Neural progenitor cell (in vitro differentiated cells): Measurements from ENCODE around the gene CKB. TPM values are rescaled to one million over a fixed set of nuclear protein-coding genes. Genes with fewer than 3 reads are reported as not detected.

Experiments used
- DNase-seq: peaks from one replicate; pipeline ENCODE4 v3.0.0-alpha.2; 2016; ENCODE audit warnings: low spot score
- H2AFZ ChIP-seq: fragments of 200-600 bp; sonication (generic); replicated peaks from 2 replicates; pipeline ENCODE4 v1.6.1; 2016; ENCODE audit warnings: antibody characterized with exemption
- H3F3A ChIP-seq: fragments of 200-600 bp; sonication (generic); 2 replicates; pipeline ENCODE4 v1.6.1; 2016; ENCODE audit warnings: antibody characterized with exemption, low read depth
- H3K27ac ChIP-seq: fragments of 200-600 bp; sonication (generic); 2 replicates; pipeline ENCODE4 v1.5.1; 2016; ENCODE audit warnings: mild to moderate bottlenecking
- H3K27me3 ChIP-seq: fragments of 200-600 bp; sonication (generic); 2 replicates; pipeline ENCODE4 v1.6.1; 2016; ENCODE audit warnings: mild to moderate bottlenecking, moderate library complexity
- H3K36me3 ChIP-seq: fragments of 200-600 bp; sonication (generic); 2 replicates; pipeline ENCODE4 v1.5.1; 2016
- H3K4me1 ChIP-seq: fragments of 200-600 bp; sonication (generic); 2 replicates; pipeline ENCODE4 v1.6.1; 2016; ENCODE audit warnings: mixed run types
- H3K4me2 ChIP-seq: fragments of 200-600 bp; sonication (generic); 2 replicates; pipeline ENCODE4 v1.6.1; 2016
- H3K4me3 ChIP-seq: fragments of 200-600 bp; sonication (generic); 2 replicates; pipeline ENCODE4 v1.5.1; 2016
- H3K79me2 ChIP-seq: fragments of 200-600 bp; sonication (generic); 2 replicates; pipeline ENCODE4 v1.6.1; 2016; ENCODE audit warnings: low read depth
- H3K9ac ChIP-seq: fragments of 200-600 bp; sonication (generic); 2 replicates; pipeline ENCODE4 v1.6.1; 2016
- H3K9me3 ChIP-seq: fragments of 200-600 bp; sonication (generic); 2 replicates; pipeline ENCODE4 v1.5.1; 2016; ENCODE audit warnings: low read depth
- H4K20me1 ChIP-seq: fragments of 200-600 bp; sonication (generic); 2 replicates; pipeline ENCODE4 v1.6.1; 2016; ENCODE audit warnings: low read depth
- H3K27ac Mint-ChIP-seq: 3 replicates; pipeline ENCODE4 v1.8.0; 2021; ENCODE audit warnings: mixed read lengths
- H3K27me3 Mint-ChIP-seq: 2 replicates; pipeline ENCODE4 v1.8.0; 2022; ENCODE audit warnings: low read depth, mild to moderate bottlenecking, inconsistent platforms, moderate library complexity, mixed read lengths; ENCODE audit not compliant: insufficient read depth
- H3K36me3 Mint-ChIP-seq: 3 replicates; pipeline ENCODE4 v1.8.0; 2021; ENCODE audit warnings: mixed read lengths
- H3K4me1 Mint-ChIP-seq: 3 replicates; pipeline ENCODE4 v1.8.0; 2021; ENCODE audit warnings: mixed read lengths
- H3K4me3 Mint-ChIP-seq: 3 replicates; pipeline ENCODE4 v1.8.0; 2021; ENCODE audit warnings: mild to moderate bottlenecking, moderate library complexity, mixed read lengths
- H3K9me3 Mint-ChIP-seq: 3 replicates; pipeline ENCODE4 v1.8.0; 2020; ENCODE audit warnings: mixed read lengths
- CTCF ChIP-seq: fragments of 200-600 bp; sonication (generic); IDR thresholded peaks from 2 replicates; pipeline ENCODE4 v1.5.1; 2017; ENCODE audit warnings: antibody characterized with exemption, mild to moderate bottlenecking
- EZH2 ChIP-seq: fragments of 200-600 bp; sonication (generic); IDR thresholded peaks from 2 replicates; pipeline ENCODE4 v1.6.1; 2017; ENCODE audit warnings: antibody characterized with exemption, mild to moderate bottlenecking, moderate library complexity
- EZH2phosphoT487 ChIP-seq: fragments of 200-600 bp; sonication (generic); IDR thresholded peaks from 2 replicates; pipeline ENCODE4 v1.6.1; 2017; ENCODE audit warnings: antibody characterized with exemption
- total RNA-seq: library from RNA; depleted of rRNA; stranded (reverse); fragments of >200 nt; gene quantifications from 2 replicates; pipeline ENCODE4 v1.2.3, GENCODE V29; 2015; ENCODE audit warnings: low replicate concordance

The CKB gene
- total RNA-seq, 1 donor from 2014 or later = 54.2 TPM

GRCh38 chr14:103509864-103510723, 12.5 kb downstream of the CKB start:
- Histone ChIP-seq H4K20me1 (no peaks in the 10 kb centered on the region), H2AFZ (no peak overlapping the region), H3K4me2 (no peak overlapping the region), H3F3A (no peaks in the 10 kb centered on the region), H3K4me3 (no peak overlapping the region), H3K9ac (no peak overlapping the region), H3K36me3 (no peaks in the 10 kb centered on the region), H3K79me2 (no peaks in the 10 kb centered on the region), H3K27ac (no peak overlapping the region), H3K27me3 (no peaks in the 10 kb centered on the region), H3K4me1 (no peaks in the 10 kb centered on the region), H3K9me3 (no peaks in the 10 kb centered on the region)
- no peak overlapping the region for H3K27ac Mint-ChIP-seq
- peaks cover 26% of the 10 kb centered on the region for H3K36me3 Mint-ChIP-seq
- peaks cover 5% of the 10 kb centered on the region for H3K27me3 Mint-ChIP-seq
- no peak for DNase-seq
- H3K9me3 Mint-ChIP-seq = no peaks in the 10 kb centered on the region
- no peak for TF ChIP-seq EZH2phosphoT487
- no peak for TF ChIP-seq EZH2
- no peak for TF ChIP-seq CTCF
- peaks cover 11% of the 10 kb centered on the region for H3K4me1 Mint-ChIP-seq
- peak overlapping the region; percentile 67 for H3K4me3 Mint-ChIP-seq

- no peak for TF ChIP-seq EZH2
- Histone ChIP-seq H3K27ac (no peak overlapping the region), H3K9me3 (no peaks in the 10 kb centered on the region), H3K27me3 (no peaks in the 10 kb centered on the region), H3F3A (no peaks in the 10 kb centered on the region), H3K9ac (no peak overlapping the region), H2AFZ (no peak overlapping the region), H4K20me1 (no peaks in the 10 kb centered on the region), H3K36me3 (peaks cover 5% of the 10 kb centered on the region), H3K79me2 (no peaks in the 10 kb centered on the region), H3K4me3 (no peak overlapping the region), H3K4me2 (no peak overlapping the region), H3K4me1 (no peaks in the 10 kb centered on the region)
- H3K27ac Mint-ChIP-seq = peak overlapping the region; percentile 7
- H3K4me3 Mint-ChIP-seq = no peak overlapping the region
- H3K36me3 Mint-ChIP-seq = peaks cover 35% of the 10 kb centered on the region
- H3K27me3 Mint-ChIP-seq = peaks cover 5% of the 10 kb centered on the region
- H3K4me1 Mint-ChIP-seq = peaks cover 7% of the 10 kb centered on the region
- DNase-seq = no peak
- no peaks in the 10 kb centered on the region for H3K9me3 Mint-ChIP-seq
Observed at GRCh38 chr14:103508521-103509329, 13.9 kb downstream of the CKB start.

- Histone ChIP-seq H3K79me2 (no peaks in the 10 kb centered on the region), H3K4me1 (no peaks in the 10 kb centered on the region), H4K20me1 (no peaks in the 10 kb centered on the region), H3K9ac (no peak overlapping the region), H3K9me3 (no peaks in the 10 kb centered on the region), H3K27ac (no peak overlapping the region), H3K36me3 (peaks cover 12% of the 10 kb centered on the region), H3K4me2 (no peak overlapping the region), H3F3A (no peaks in the 10 kb centered on the region), H3K4me3 (no peak overlapping the region), H2AFZ (no peak overlapping the region), H3K27me3 (no peaks in the 10 kb centered on the region)
- TF ChIP-seq CTCF = no peak
- TF ChIP-seq EZH2 = no peak
- no peak for TF ChIP-seq EZH2phosphoT487
- H3K9me3 Mint-ChIP-seq = no peaks in the 10 kb centered on the region
- peaks cover 4% of the 10 kb centered on the region for H3K4me1 Mint-ChIP-seq
- H3K27ac Mint-ChIP-seq = no peak overlapping the region
- H3K4me3 Mint-ChIP-seq = no peak overlapping the region
- peaks cover 42% of the 10 kb centered on the region for H3K36me3 Mint-ChIP-seq
- peaks cover 2% of the 10 kb centered on the region for H3K27me3 Mint-ChIP-seq
- DNase-seq = no peak
Observed at GRCh38 chr14:103507751-103508150, 14.9 kb downstream of the CKB start.
